ENCODE measurements around the gene IDH2.
A peak's percentile ranks its signal among the peaks of the same experiment; 100 is the strongest.

The IDH2 gene

DNA sequence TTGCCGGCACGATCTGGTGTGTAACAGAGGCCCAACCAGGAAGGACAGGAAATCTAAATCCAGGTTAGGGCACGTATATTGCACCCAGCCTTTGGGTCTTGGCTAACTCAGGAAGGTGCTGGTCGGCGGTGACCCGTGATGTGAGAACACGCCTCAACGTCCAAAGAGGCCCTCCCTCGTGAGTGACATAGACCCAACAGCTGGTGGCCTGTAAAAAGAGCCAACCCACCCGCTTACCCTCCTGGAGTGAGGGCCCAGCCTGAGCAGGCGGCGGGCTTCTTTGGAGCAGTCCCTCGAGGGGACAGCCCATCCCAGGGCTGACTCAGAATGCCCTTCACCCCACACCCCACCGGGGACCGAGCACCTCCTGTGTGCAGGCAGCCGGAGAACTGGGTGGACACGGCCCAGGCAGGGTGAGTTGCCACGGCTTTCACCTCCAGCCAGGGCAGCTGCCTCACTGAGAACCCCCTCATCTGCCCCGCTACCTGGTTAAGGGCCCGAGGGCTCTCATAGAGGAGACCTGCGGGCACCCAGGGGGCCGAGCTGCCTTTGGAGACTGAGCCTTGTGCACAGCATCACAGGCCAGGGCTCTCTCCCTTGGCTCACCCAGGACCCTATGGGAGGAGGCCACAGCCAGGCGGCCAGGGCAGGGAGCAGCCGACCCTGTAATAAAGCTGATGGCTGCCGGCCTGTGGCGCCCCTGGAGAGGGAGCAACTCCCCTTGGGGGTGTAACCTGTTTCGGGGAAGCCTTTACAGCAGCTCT, 59.3 kb downstream of the IDH2 start:
- Histone ChIP-seq H3K4me3 (ENCODE audit: low read length) (no peak overlapping the region), H3K9me3 (ENCODE audit: control insufficient read depth, low read length) (no peaks in the 10 kb centered on the region), H3K36me3 (ENCODE audit: control insufficient read depth, insufficient read depth, low read length) (no peaks in the 10 kb centered on the region), H3K9ac (ENCODE audit: low read length) (no peak overlapping the region), H3K27me3 (ENCODE audit: control insufficient read depth, insufficient read depth, low read length) (no peaks in the 10 kb centered on the region), H3K4me1 (ENCODE audit: control insufficient read depth, insufficient read depth, low read length) (peaks cover 69% of the 10 kb centered on the region)

DNA sequence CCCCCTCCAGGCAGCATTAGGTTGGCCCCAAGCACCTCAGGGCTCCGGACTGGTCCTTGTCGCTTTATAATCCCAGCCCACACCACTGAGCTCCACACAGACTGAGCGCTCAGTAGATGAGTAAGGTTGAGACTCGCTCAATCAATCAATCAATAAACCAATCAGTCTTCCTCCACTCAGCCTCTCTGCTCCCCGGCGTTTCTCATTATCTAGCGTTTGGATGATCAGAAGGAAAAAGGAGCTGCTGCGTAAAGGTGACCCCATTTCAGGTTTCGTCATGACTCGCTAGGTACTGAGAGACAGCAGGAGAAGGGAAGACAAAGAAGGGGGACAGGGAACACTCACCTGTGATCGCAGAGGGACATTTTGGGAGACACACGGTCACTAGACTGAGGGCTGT, 59.9 kb downstream of the IDH2 start:
- H3K27me3 ChIP-seq (ENCODE audit: control insufficient read depth, insufficient read depth, low read length) = no peaks in the 10 kb centered on the region
- H3K9me3 ChIP-seq (ENCODE audit: control insufficient read depth, low read length) = no peaks in the 10 kb centered on the region
- H3K36me3 ChIP-seq (ENCODE audit: control insufficient read depth, insufficient read depth, low read length) = no peaks in the 10 kb centered on the region
- no peak overlapping the region for H3K9ac ChIP-seq (ENCODE audit: low read length)
- no peak overlapping the region for H3K4me3 ChIP-seq (ENCODE audit: low read length)
- H3K4me1 ChIP-seq (ENCODE audit: control insufficient read depth, insufficient read depth, low read length) = peaks cover 69% of the 10 kb centered on the region

GRCh38 chr15:90040618-90041017, 61.6 kb downstream of the IDH2 start:
- Histone ChIP-seq H3K27me3 (ENCODE audit: control insufficient read depth, insufficient read depth, low read length) (no peaks in the 10 kb centered on the region), H3K4me1 (ENCODE audit: control insufficient read depth, insufficient read depth, low read length) (peaks cover 67% of the 10 kb centered on the region), H3K36me3 (ENCODE audit: control insufficient read depth, insufficient read depth, low read length) (no peaks in the 10 kb centered on the region), H3K4me3 (ENCODE audit: low read length) (no peak overlapping the region), H3K9ac (ENCODE audit: low read length) (peak overlapping the region; percentile 9), H3K9me3 (ENCODE audit: control insufficient read depth, low read length) (no peaks in the 10 kb centered on the region)

DNA sequence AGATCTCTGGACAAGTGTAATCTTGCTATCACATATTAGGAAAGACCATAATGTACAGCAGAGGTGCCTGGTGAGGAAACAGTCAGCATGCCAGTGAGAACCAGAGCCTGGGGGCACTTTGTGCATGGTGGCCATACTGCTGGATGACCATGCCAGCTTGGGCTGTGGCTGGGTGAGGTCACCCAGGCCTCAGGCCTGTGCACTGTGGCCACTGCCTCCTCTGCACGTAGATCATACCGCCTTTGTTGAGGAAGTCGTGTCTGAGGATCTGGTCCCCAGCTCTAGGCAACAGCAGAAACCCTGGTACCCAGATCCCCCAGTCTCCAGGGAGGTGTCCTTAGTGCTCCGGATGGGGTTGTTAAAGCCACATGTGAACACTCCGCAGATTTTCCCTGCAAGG, 62.3 kb downstream of the IDH2 start:
- Histone ChIP-seq H3K9me3 (ENCODE audit: control insufficient read depth, low read length) (no peaks in the 10 kb centered on the region), H3K4me3 (ENCODE audit: low read length) (no peak overlapping the region), H3K36me3 (ENCODE audit: control insufficient read depth, insufficient read depth, low read length) (no peaks in the 10 kb centered on the region), H3K27me3 (ENCODE audit: control insufficient read depth, insufficient read depth, low read length) (no peaks in the 10 kb centered on the region), H3K4me1 (ENCODE audit: control insufficient read depth, insufficient read depth, low read length) (peaks cover 68% of the 10 kb centered on the region), H3K9ac (ENCODE audit: low read length) (no peak overlapping the region)

- H3K9me3 ChIP-seq (ENCODE audit: control insufficient read depth, low read length) = no peaks in the 10 kb centered on the region
These were observed 63.6 kb downstream of the IDH2 start for GRCh38 chr15:90038632-90039095.

GRCh38 chr15:90037961-90038631, 64.2 kb downstream of the IDH2 start:
- Histone ChIP-seq H3K4me3 (ENCODE audit: low read length) (no peak overlapping the region), H3K9me3 (ENCODE audit: control insufficient read depth, low read length) (no peaks in the 10 kb centered on the region), H3K36me3 (ENCODE audit: control insufficient read depth, insufficient read depth, low read length) (no peaks in the 10 kb centered on the region), H3K27me3 (ENCODE audit: control insufficient read depth, insufficient read depth, low read length) (no peaks in the 10 kb centered on the region), H3K9ac (ENCODE audit: low read length) (no peak overlapping the region), H3K4me1 (ENCODE audit: control insufficient read depth, insufficient read depth, low read length) (peaks cover 79% of the 10 kb centered on the region)

More at GRCh38 chr15:90038632-90039095, 63.6 kb downstream of the IDH2 start:
- Histone ChIP-seq H3K27me3 (ENCODE audit: control insufficient read depth, insufficient read depth, low read length) (no peaks in the 10 kb centered on the region), H3K4me1 (ENCODE audit: control insufficient read depth, insufficient read depth, low read length) (peaks cover 73% of the 10 kb centered on the region), H3K4me3 (ENCODE audit: low read length) (no peak overlapping the region), H3K36me3 (ENCODE audit: control insufficient read depth, insufficient read depth, low read length) (no peaks in the 10 kb centered on the region), H3K9ac (ENCODE audit: low read length) (no peak overlapping the region)

DNA sequence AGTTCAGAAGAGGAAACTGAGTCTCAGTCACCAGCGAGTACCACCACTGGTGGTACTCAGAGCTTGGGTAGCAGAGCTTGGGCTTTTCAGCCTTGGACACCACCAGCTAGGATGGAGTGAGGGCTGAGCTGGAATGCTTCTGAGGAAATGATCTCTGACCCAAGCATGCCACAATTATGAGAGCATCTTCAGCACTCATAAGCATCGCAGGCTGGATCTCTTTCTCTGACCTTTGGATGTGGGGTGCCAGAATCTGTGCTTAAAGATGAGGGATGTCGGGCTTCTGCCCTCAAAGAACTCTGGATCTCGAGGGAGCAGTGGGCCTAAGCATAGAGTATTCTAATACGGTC, 64.8 kb downstream of the IDH2 start:
- Histone ChIP-seq H3K9me3 (ENCODE audit: control insufficient read depth, low read length) (no peaks in the 10 kb centered on the region), H3K9ac (ENCODE audit: low read length) (no peak overlapping the region), H3K4me3 (ENCODE audit: low read length) (no peak overlapping the region), H3K36me3 (ENCODE audit: control insufficient read depth, insufficient read depth, low read length) (no peaks in the 10 kb centered on the region), H3K4me1 (ENCODE audit: control insufficient read depth, insufficient read depth, low read length) (peaks cover 83% of the 10 kb centered on the region), H3K27me3 (ENCODE audit: control insufficient read depth, insufficient read depth, low read length) (no peaks in the 10 kb centered on the region)

GRCh38 chr15:90036806-90037510, 65.3 kb downstream of the IDH2 start:
- H3K36me3 ChIP-seq (ENCODE audit: control insufficient read depth, insufficient read depth, low read length) = no peaks in the 10 kb centered on the region
- H3K4me1 ChIP-seq (ENCODE audit: control insufficient read depth, insufficient read depth, low read length) = peaks cover 83% of the 10 kb centered on the region
- H3K27me3 ChIP-seq (ENCODE audit: control insufficient read depth, insufficient read depth, low read length) = no peaks in the 10 kb centered on the region
- no peak overlapping the region for H3K9ac ChIP-seq (ENCODE audit: low read length)
- H3K9me3 ChIP-seq (ENCODE audit: control insufficient read depth, low read length) = no peaks in the 10 kb centered on the region
- no peak overlapping the region for H3K4me3 ChIP-seq (ENCODE audit: low read length)

DNA sequence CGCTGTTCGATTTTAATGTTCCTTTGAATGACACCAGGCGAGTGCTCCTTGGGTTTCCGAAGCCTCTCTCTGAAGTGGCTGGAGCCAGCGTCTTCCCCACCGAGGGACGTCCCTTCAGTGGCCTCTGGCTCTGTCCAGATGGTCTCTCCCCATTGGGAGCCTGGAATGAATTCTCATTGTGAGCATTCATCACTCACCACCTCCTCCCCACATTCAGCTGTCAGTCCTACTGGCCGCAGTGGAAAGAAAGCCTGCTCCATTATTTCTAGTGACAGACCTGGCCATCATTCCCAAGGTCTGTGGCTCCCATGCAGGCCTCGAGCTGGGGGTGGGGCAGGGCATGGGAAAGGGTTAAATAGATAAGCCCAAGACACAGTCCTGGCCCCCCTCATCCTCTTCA, 65.9 kb downstream of the IDH2 start:
- Histone ChIP-seq H3K4me1 (ENCODE audit: control insufficient read depth, insufficient read depth, low read length) (peaks cover 87% of the 10 kb centered on the region), H3K36me3 (ENCODE audit: control insufficient read depth, insufficient read depth, low read length) (no peaks in the 10 kb centered on the region), H3K9me3 (ENCODE audit: control insufficient read depth, low read length) (no peaks in the 10 kb centered on the region), H3K4me3 (ENCODE audit: low read length) (no peak overlapping the region), H3K9ac (ENCODE audit: low read length) (no peak overlapping the region), H3K27me3 (ENCODE audit: control insufficient read depth, insufficient read depth, low read length) (no peaks in the 10 kb centered on the region)

DNA sequence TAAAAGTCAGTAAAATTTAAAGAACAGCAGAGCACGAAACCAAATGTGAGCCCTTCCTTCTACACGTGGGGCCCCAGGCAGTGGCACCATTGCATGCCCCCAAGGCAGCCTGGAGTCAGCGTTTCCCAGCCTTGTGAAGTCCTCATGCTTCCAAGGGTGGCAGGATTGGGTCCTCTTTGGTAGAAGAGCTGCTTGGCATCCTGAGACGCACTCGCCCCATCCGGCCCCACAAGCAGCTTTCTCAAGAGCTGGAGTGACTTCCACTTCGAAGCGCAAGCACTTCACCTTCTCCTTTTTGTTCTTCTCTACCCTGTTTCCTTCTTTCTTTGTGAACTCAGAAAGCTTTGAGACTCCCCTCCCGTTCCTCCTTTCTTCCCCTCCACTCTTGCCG, 66.4 kb downstream of the IDH2 start:
- H3K9me3 ChIP-seq (ENCODE audit: control insufficient read depth, low read length) = no peaks in the 10 kb centered on the region
- peaks cover 87% of the 10 kb centered on the region for H3K4me1 ChIP-seq (ENCODE audit: control insufficient read depth, insufficient read depth, low read length)
- H3K36me3 ChIP-seq (ENCODE audit: control insufficient read depth, insufficient read depth, low read length) = no peaks in the 10 kb centered on the region
- H3K9ac ChIP-seq (ENCODE audit: low read length) = peak overlapping the region; percentile 48
- no peak overlapping the region for H3K4me3 ChIP-seq (ENCODE audit: low read length)
- no peaks in the 10 kb centered on the region for H3K27me3 ChIP-seq (ENCODE audit: control insufficient read depth, insufficient read depth, low read length)

- peaks cover 83% of the 10 kb centered on the region for H3K4me1 ChIP-seq (ENCODE audit: control insufficient read depth, insufficient read depth, low read length)
- H3K9me3 ChIP-seq (ENCODE audit: control insufficient read depth, low read length) = no peaks in the 10 kb centered on the region
- peak overlapping the region; percentile 48 for H3K9ac ChIP-seq (ENCODE audit: low read length)
- no peaks in the 10 kb centered on the region for H3K27me3 ChIP-seq (ENCODE audit: control insufficient read depth, insufficient read depth, low read length)
- no peaks in the 10 kb centered on the region for H3K36me3 ChIP-seq (ENCODE audit: control insufficient read depth, insufficient read depth, low read length)
- no peak overlapping the region for H3K4me3 ChIP-seq (ENCODE audit: low read length)
These were observed 67.0 kb downstream of the IDH2 start for GRCh38 chr15:90035095-90035839.

Data from mucosa of stomach (tissue), 1 donor.